GM12875 (cell line): ENCODE measurements around the gene SYNDIG1.

Experiments
- H3K4me3 ChIP-seq: one replicate; pipeline ENCODE4 v1.5.1; 2011; ENCODE audit warnings: low read depth, low read length, control low read depth
- TF ChIP-seq, protein P1 (sequence below): IDR thresholded peaks from 2 replicates; pipeline ENCODE4 v1.5.1; 2011; ENCODE audit warnings: low read depth, mild to moderate bottlenecking, control low read depth, inconsistent platforms, low read length, moderate library complexity, borderline replicate concordance; ENCODE audit not compliant: insufficient read depth

Gene SYNDIG1

DNA sequence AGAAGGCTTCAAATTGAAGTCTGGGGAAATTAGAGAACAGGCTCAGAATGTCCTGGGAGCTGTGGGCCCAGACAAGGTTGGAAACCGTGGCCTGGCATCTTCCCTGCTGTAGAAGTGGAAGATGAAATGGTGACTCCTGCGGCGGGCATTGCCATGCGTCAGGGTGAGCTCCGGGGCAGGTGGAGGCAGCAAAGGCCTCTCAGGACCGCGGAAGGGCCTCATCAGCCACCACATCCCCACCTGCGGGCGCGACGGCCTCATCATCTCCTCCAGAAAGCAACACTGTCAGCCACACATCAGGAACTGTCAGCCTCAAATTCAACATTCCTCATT lies 161.7 kb downstream of the SYNDIG1 start:
- no peak overlapping the region for H3K4me3 ChIP-seq
- TF ChIP-seq, protein P1, sequence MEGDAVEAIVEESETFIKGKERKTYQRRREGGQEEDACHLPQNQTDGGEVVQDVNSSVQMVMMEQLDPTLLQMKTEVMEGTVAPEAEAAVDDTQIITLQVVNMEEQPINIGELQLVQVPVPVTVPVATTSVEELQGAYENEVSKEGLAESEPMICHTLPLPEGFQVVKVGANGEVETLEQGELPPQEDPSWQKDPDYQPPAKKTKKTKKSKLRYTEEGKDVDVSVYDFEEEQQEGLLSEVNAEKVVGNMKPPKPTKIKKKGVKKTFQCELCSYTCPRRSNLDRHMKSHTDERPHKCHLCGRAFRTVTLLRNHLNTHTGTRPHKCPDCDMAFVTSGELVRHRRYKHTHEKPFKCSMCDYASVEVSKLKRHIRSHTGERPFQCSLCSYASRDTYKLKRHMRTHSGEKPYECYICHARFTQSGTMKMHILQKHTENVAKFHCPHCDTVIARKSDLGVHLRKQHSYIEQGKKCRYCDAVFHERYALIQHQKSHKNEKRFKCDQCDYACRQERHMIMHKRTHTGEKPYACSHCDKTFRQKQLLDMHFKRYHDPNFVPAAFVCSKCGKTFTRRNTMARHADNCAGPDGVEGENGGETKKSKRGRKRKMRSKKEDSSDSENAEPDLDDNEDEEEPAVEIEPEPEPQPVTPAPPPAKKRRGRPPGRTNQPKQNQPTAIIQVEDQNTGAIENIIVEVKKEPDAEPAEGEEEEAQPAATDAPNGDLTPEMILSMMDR: no peak

DNA sequence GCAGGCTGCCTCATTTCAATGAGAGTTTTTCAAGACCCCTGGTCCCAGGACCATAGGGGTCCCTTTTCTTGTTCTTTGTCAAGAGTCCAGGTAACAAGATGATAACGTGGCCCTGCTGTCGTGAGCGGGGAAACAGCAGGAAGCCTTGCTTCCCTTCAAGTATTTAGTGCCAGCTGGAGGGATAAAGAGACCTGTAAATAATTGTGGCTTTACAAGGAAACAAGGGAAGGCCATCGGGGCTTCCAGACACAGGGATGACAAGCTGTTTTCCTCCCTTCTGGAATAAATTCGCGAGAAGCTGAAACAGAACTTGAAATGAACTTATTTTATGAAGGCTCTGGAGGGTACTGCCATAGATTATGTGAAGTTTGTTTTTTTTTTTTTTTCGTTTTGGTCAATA lies 163.2 kb downstream of the SYNDIG1 start:
- no peak overlapping the region for H3K4me3 ChIP-seq
- TF ChIP-seq, protein P1: no peak

GRCh38 chr20:24633026-24633425 lies 163.6 kb downstream of the SYNDIG1 start:
- H3K4me3 ChIP-seq: no peak overlapping the region
- TF ChIP-seq, protein P1: no peak

GRCh38 chr20:24633521-24633920 lies 164.1 kb downstream of the SYNDIG1 start:
- no peak overlapping the region for H3K4me3 ChIP-seq
- TF ChIP-seq, protein P1: no peak

DNA sequence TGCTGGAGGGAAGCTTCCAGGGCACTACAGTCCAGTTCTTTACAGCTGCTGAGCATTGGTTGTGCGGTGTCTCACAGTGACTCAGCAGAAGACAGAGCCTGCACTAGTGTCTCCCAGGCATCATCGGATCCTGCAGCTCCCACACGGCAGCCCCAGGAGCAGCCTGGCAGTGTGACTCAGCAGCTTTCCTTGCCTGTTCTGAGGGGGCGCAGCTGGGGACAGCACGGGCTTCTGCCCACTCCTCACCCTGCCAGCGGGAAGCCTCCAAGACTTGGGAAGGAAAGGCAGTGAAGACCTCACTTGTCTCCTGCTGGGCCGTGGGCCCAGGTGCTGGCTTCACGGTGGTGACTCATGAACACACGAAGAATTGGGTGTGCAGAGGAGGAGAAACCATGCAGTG lies 165.4 kb downstream of the SYNDIG1 start:
- TF ChIP-seq, protein P1: no peak
- H3K4me3 ChIP-seq: no peak overlapping the region

- TF ChIP-seq, protein P1: no peak
Measured at GRCh38 chr20:24636626-24637025, 167.2 kb downstream of the SYNDIG1 start.

GRCh38 chr20:24637087-24637486 lies 167.7 kb downstream of the SYNDIG1 start:
- TF ChIP-seq, protein P1: no peak

More at GRCh38 chr20:24636626-24637025, 167.2 kb downstream of the SYNDIG1 start:
- no peak overlapping the region for H3K4me3 ChIP-seq

More at GRCh38 chr20:24637087-24637486, 167.7 kb downstream of the SYNDIG1 start:
- H3K4me3 ChIP-seq: no peak overlapping the region
